ENCODE data around the gene LGALS1. TPM values are rescaled to one million over a fixed set of nuclear protein-coding genes. Genes with fewer than 3 reads are reported as not detected.
A peak's percentile ranks its signal among the peaks of the same experiment; 100 is the strongest.

LGALS1 gene
- total and polyA plus RNA-seq, 7 experiments from 2014 or later = 22.9 to 969 (median 30.5) TPM

DNA sequence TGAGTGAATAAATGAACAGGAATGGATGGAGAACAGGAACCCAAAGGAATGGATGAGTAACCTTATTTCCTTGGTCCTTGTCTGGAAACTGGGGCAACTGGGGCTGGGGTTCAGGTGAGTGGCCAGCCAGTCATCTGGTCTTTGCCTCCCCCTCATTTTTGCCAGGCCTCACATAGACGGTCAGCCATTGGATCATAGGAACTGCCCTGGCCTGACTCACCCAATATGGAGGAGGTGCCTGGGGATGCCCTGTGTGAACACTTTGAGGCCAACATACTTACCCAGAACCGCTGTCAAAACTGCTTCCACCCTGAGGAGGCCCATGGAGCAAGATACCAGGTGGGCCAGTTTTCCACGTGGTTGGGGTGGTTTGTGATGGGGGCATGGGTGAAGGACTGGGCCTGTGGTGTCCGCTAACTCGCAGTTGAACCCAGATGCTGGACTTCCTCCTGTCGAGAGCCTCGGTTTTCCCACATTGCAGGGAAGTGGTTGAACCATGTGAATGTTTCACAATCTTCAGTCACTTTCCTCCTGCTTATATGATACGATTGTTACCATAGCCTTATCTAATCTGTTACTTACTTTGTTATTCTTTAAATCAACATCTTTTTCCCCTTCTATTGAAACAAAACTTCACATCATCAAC, 25.8 kb downstream of the LGALS1 start:
- H3K27me3 Mint-ChIP-seq = no peaks in the 10 kb centered on the region
- H3K4me3 Mint-ChIP-seq = no peak overlapping the region
- peaks cover 0 to 8% (median 0%) of the 10 kb centered on the region in 3 experiments for H3K36me3 ChIP-seq (ENCODE audit: control insufficient read depth in 2 of 3, insufficient read depth in 3 of 3, low read length in 3 of 3)
- ATAC-seq = no peak
- peaks cover 0 to 6% of the 10 kb centered on the region in 2 donors for H3K4me1 ChIP-seq (ENCODE audit: control insufficient read depth in 2 of 2, insufficient read depth in 2 of 2, low read length in 2 of 2)
- no peaks in the 10 kb centered on the region for H3K9me3 ChIP-seq (ENCODE audit: control insufficient read depth in 2 of 3, low read length in 3 of 3)
- no peak overlapping the region for H3K27ac Mint-ChIP-seq
- H3K27me3 ChIP-seq (ENCODE audit: control insufficient read depth in 2 of 2, insufficient read depth in 2 of 2, low read length in 2 of 2) = no peaks in the 10 kb centered on the region
- intact Hi-C loops (cut with micrococcal nuclease) = no loop called here
- H3K4me3 ChIP-seq (ENCODE audit: low read length) = no peak overlapping the region
- peaks cover 5 to 12% (median 9%) of the 10 kb centered on the region in 7 donors for H3K4me1 Mint-ChIP-seq
- no peak overlapping the region for H3K27ac ChIP-seq (ENCODE audit: low read depth, low read length)
- H3K9me3 Mint-ChIP-seq = no peaks in the 10 kb centered on the region
- ChIA-PET POLR2A (no interaction called here), CTCF (no interaction called here)
- H3K36me3 Mint-ChIP-seq = peaks cover 0 to 15% (median 3%) of the 10 kb centered on the region in 5 donors
- DNase-seq = no peak

DNA sequence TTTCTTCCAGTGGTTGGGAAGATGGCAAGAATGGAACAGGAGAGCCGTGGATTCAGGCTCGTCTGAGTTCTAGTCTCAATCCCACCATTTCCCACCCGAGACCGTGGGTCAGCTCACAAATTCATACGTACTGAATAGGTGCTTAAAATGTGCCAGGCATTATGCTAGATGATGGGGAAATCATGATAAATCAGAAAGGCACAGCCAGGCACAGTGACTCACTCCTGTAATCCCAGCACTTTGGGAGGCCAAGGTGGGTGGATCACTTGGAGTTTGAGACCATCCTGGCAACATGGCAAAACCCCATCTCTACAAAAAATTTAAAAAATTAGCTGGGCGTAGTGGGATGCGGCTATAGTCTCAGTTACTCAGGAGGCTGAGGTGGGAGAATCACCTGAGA, 28.5 kb downstream of the LGALS1 start:
- POLR2A ChIA-PET = interaction anchor here (0.6 kb wide), 2 partner anchors 8 to 41 kb away, joined by 3 read pairs; no protein-coding TSS in a partner anchor
- no peak for DNase-seq

DNA sequence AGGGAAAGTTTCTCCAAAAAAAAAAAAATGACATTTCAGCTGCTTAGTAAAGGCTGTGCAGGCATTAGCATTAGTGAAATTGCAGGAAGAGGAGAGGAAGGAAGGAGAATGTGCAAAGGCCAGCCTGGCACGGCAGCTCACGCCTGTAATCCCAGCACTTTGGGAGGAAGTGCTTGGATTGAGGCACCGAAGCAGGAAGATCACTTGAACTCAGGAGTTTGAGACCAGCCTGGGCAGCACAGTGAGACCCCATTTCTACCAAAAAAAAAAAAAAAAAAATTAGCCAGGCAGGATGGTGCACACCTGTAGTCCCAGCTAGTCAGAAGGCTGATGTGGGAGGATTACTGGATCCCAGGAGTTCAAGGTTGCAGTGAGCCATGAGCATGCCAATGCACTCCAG, 29.2 kb downstream of the LGALS1 start:
- Histone ChIP-seq H3K4me1 (ENCODE audit: control insufficient read depth in 2 of 2, insufficient read depth in 2 of 2, low read length in 2 of 2) (no peaks in the 10 kb centered on the region), H3K9me3 (ENCODE audit: control insufficient read depth in 2 of 3, low read length in 3 of 3) (no peaks in the 10 kb centered on the region), H3K36me3 (ENCODE audit: control insufficient read depth in 2 of 3, insufficient read depth in 3 of 3, low read length in 3 of 3) (peaks cover 0 to 8% (median 0%) of the 10 kb centered on the region in 3 experiments), H3K27me3 (ENCODE audit: control insufficient read depth in 2 of 2, insufficient read depth in 2 of 2, low read length in 2 of 2) (no peaks in the 10 kb centered on the region), H3K27ac (ENCODE audit: low read depth, low read length) (no peak overlapping the region), H3K4me3 (ENCODE audit: low read length) (no peak overlapping the region)
- H3K4me1 Mint-ChIP-seq = peaks cover 0 to 4% (median 0%) of the 10 kb centered on the region in 7 donors
- H3K36me3 Mint-ChIP-seq = peaks cover 0 to 15% (median 3%) of the 10 kb centered on the region in 5 donors
- H3K9me3 Mint-ChIP-seq = no peaks in the 10 kb centered on the region
- ATAC-seq (no peak), DNase-seq (no peak)
- ChIA-PET CTCF (no interaction called here), POLR2A (no interaction called here)
- H3K27ac Mint-ChIP-seq = peak overlapping the region in 1 of 9 donors; percentile 32
- intact Hi-C loops (cut with micrococcal nuclease) = no loop called here
- no peak overlapping the region for H3K4me3 Mint-ChIP-seq
- H3K27me3 Mint-ChIP-seq = no peaks in the 10 kb centered on the region

More for the DNA sequence above, 28.5 kb downstream of the LGALS1 start:
- H3K4me1 Mint-ChIP-seq = peaks cover 0 to 4% (median 0%) of the 10 kb centered on the region in 7 donors
- H3K27ac Mint-ChIP-seq = no peak overlapping the region
- H3K36me3 ChIP-seq (ENCODE audit: control insufficient read depth in 2 of 3, insufficient read depth in 3 of 3, low read length in 3 of 3) = peaks cover 0 to 8% (median 0%) of the 10 kb centered on the region in 3 experiments
- ATAC-seq = no peak
- no peaks in the 10 kb centered on the region for H3K4me1 ChIP-seq (ENCODE audit: control insufficient read depth in 2 of 2, insufficient read depth in 2 of 2, low read length in 2 of 2)
- peaks cover 0 to 15% (median 3%) of the 10 kb centered on the region in 5 donors for H3K36me3 Mint-ChIP-seq
- H3K27ac ChIP-seq (ENCODE audit: low read depth, low read length) = no peak overlapping the region
- no peak overlapping the region for H3K4me3 ChIP-seq (ENCODE audit: low read length)
- CTCF ChIA-PET = interaction anchor here (0.6 kb wide), 1 partner anchor 21 kb away, joined by 3 read pairs; no protein-coding TSS in a partner anchor
- H3K9me3 ChIP-seq (ENCODE audit: control insufficient read depth in 2 of 3, low read length in 3 of 3) = no peaks in the 10 kb centered on the region
- no peaks in the 10 kb centered on the region for H3K9me3 Mint-ChIP-seq
- H3K27me3 ChIP-seq (ENCODE audit: control insufficient read depth in 2 of 2, insufficient read depth in 2 of 2, low read length in 2 of 2) = no peaks in the 10 kb centered on the region
- intact Hi-C loops (cut with micrococcal nuclease) = no loop called here
- no peaks in the 10 kb centered on the region for H3K27me3 Mint-ChIP-seq
- no peak overlapping the region for H3K4me3 Mint-ChIP-seq

DNA sequence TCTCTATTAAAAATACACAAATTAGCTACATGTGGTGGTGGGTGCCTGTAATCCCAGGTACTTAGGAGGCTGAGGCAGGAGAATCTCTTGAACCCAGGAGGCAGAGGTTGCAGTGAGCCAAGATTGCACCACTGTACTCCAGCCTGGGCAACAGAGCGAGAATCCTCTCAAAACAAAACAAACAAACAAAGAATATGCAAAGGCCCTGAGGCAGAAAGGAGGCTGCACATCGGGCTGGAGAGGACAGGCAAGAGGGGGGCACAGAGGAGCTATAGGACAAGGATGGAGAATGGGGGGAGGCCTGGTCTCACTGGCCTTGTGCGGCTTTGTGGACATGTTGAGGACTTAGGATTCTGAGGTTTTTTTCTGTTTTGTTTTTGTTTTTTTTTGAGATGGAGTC, 29.8 kb downstream of the LGALS1 start:
- no peaks in the 10 kb centered on the region for H3K9me3 Mint-ChIP-seq
- no peak overlapping the region for H3K27ac ChIP-seq (ENCODE audit: low read depth, low read length)
- H3K4me1 ChIP-seq (ENCODE audit: control insufficient read depth in 2 of 2, insufficient read depth in 2 of 2, low read length in 2 of 2) = no peaks in the 10 kb centered on the region
- no peaks in the 10 kb centered on the region for H3K9me3 ChIP-seq (ENCODE audit: control insufficient read depth in 2 of 3, low read length in 3 of 3)
- H3K27me3 Mint-ChIP-seq = no peaks in the 10 kb centered on the region
- no peaks in the 10 kb centered on the region for H3K27me3 ChIP-seq (ENCODE audit: control insufficient read depth in 2 of 2, insufficient read depth in 2 of 2, low read length in 2 of 2)
- DNase-seq (no peak), ATAC-seq (no peak)
- no peak overlapping the region for H3K27ac Mint-ChIP-seq
- H3K4me3 Mint-ChIP-seq = no peak overlapping the region
- peaks cover 0 to 4% (median 0%) of the 10 kb centered on the region in 7 donors for H3K4me1 Mint-ChIP-seq
- POLR2A ChIA-PET = no interaction called here
- CTCF ChIA-PET = no interaction called here
- H3K36me3 ChIP-seq (ENCODE audit: control insufficient read depth in 2 of 3, insufficient read depth in 3 of 3, low read length in 3 of 3) = peaks cover 0 to 8% (median 0%) of the 10 kb centered on the region in 3 experiments
- intact Hi-C loops (cut with micrococcal nuclease) = no loop called here
- peaks cover 0 to 15% (median 3%) of the 10 kb centered on the region in 5 donors for H3K36me3 Mint-ChIP-seq
- H3K4me3 ChIP-seq (ENCODE audit: low read length) = no peak overlapping the region

DNA sequence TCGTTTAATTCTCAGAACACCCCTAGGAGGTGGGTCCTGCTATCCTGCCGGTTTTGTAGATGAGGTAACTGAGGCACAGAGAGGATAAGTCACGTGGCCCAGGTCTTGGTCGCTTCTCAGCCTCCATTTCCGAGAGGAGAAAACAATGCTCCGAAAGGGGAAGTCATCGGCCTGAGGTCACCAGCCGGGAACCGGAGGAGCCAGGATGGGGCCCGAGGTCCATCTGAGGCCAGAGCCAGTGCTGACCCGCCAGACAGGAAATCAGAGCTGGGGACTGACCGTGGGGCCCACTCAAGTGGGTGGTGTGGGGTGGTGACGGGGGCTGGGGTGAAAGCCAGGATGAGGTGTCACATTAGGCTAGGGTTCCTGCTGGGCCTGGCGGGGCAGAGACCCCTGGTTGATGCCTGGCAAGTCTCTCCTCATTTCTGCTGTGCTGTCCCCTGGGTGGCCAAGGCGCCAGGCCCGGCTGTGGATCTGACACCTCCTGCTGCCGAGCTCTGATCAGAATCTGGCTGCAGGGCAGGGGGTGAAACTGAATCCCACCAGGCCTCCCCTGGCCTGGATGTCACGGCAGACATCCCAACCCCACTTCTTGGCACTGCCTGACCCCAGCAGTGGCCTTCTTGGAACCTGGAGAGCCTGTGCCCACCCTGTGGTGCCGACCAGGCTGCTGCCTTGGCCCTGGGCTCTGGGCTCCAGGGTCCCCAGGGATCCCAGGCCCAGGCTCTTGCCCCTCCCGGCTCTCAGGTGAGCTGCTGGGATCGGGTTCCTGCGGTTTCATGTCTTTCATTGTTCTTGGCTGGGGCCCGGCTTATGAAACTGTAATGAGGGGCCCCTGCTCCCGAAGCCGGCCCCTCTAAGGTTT, 33.4 kb downstream of the LGALS1 start:
- H3K36me3 Mint-ChIP-seq = peaks cover 0 to 17% (median 3%) of the 10 kb centered on the region in 5 donors

DNA sequence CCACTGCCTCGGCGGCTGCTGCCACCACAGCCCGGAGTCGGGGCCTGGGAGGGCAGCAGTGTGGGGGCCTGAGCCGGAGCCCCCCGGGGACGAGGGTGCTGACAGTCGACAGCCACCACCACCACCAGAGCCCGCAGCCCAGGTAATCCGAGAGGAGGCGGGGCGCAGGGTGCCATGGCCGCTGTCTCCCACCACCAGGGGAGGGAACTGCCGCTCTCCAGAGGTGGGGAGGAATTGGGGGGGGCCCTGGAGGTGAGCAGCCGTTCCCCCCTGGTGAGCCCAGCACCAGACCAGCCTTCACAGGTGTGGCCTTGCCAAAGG, 34.0 kb downstream of the LGALS1 start:
- H3K36me3 Mint-ChIP-seq = peaks cover 0 to 16% (median 3%) of the 10 kb centered on the region in 5 donors
- H3K27me3 Mint-ChIP-seq = no peaks in the 10 kb centered on the region
- H3K4me3 Mint-ChIP-seq = no peak overlapping the region
- no peaks in the 10 kb centered on the region for H3K27me3 ChIP-seq (ENCODE audit: control insufficient read depth in 2 of 2, insufficient read depth in 2 of 2, low read length in 2 of 2)
- ATAC-seq (no peak), DNase-seq (no peak)
- no peak overlapping the region for H3K27ac ChIP-seq (ENCODE audit: low read depth, low read length)
- no peaks in the 10 kb centered on the region for H3K4me1 ChIP-seq (ENCODE audit: control insufficient read depth in 2 of 2, insufficient read depth in 2 of 2, low read length in 2 of 2)
- CTCF ChIA-PET = no interaction called here
- no peaks in the 10 kb centered on the region for H3K9me3 Mint-ChIP-seq
- H3K4me1 Mint-ChIP-seq = no peaks in the 10 kb centered on the region
- intact Hi-C loops (cut with micrococcal nuclease) = no loop called here
- no peak overlapping the region for H3K4me3 ChIP-seq (ENCODE audit: low read length)
- POLR2A ChIA-PET = no interaction called here
- H3K36me3 ChIP-seq (ENCODE audit: control insufficient read depth in 2 of 3, insufficient read depth in 3 of 3, low read length in 3 of 3) = peaks cover 0 to 11% (median 0%) of the 10 kb centered on the region in 3 experiments
- H3K27ac Mint-ChIP-seq = no peak overlapping the region
- no peaks in the 10 kb centered on the region for H3K9me3 ChIP-seq (ENCODE audit: control insufficient read depth in 2 of 3, low read length in 3 of 3)

More for the DNA sequence above, 33.4 kb downstream of the LGALS1 start:
- H3K9me3 ChIP-seq (ENCODE audit: control insufficient read depth in 2 of 3, low read length in 3 of 3) = no peaks in the 10 kb centered on the region
- no peaks in the 10 kb centered on the region for H3K4me1 ChIP-seq (ENCODE audit: control insufficient read depth in 2 of 2, insufficient read depth in 2 of 2, low read length in 2 of 2)
- H3K27ac ChIP-seq (ENCODE audit: low read depth, low read length) = no peak overlapping the region
- peaks cover 0 to 11% (median 0%) of the 10 kb centered on the region in 3 experiments for H3K36me3 ChIP-seq (ENCODE audit: control insufficient read depth in 2 of 3, insufficient read depth in 3 of 3, low read length in 3 of 3)
- Mint-ChIP-seq H3K4me1 (no peaks in the 10 kb centered on the region), H3K4me3 (no peak overlapping the region), H3K9me3 (no peaks in the 10 kb centered on the region), H3K27me3 (no peaks in the 10 kb centered on the region), H3K27ac (no peak overlapping the region)
- no peak for DNase-seq
- no peak overlapping the region for H3K4me3 ChIP-seq (ENCODE audit: low read length)
- peak; percentile 47 for ATAC-seq
- POLR2A ChIA-PET = no interaction called here
- intact Hi-C loops (cut with micrococcal nuclease) = no loop called here
- no peaks in the 10 kb centered on the region for H3K27me3 ChIP-seq (ENCODE audit: control insufficient read depth in 2 of 2, insufficient read depth in 2 of 2, low read length in 2 of 2)
- CTCF ChIA-PET = no interaction called here

Data from naive thymus-derived CD4-positive, alpha-beta T cell (primary cell).